Measurements from ENCODE around the gene C2CD4D. TPM values are rescaled to one million over a fixed set of nuclear protein-coding genes. Genes with fewer than 3 reads are reported as not detected.

The C2CD4D gene
- total RNA-seq, 1 donor from 2014 or later = 0.16 TPM

DNA sequence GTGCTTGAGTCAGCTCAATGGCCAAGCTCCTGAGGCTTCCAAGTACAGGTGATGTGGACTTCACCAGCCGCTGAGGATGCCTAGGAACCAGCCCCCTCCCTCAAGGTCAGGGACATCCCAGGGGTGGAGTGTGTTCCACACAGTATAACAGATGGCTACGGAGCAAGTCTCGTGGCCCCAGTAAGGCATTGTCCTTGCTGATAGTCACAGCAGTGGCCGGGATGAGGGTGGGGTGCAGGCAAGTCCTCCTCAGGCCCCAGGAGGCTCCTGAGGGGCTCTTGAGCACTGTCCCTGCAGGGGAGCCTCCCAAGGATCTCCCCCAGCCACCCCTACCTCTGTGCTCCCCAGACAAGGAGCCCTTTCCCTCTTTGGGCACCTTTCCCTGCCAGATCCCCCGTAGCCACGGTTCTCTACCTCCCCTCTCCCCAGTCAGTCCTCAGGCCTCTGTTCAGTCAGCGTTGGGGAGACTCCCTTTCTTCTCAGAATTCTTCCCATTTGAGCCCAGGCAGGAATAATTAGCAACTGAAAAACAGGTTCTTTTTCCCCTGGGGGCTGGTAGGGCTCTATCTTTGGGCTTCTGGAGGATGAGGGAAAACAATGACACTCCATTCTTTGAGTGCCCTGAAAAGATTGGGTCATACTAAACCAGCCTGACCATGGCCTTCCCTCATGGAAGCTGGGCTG, 21.0 kb upstream of the C2CD4D start:
- H4K20me1 ChIP-seq (ENCODE audit: insufficient read depth, low read length) = no peaks in the 10 kb centered on the region
- no peak overlapping the region for H3K27ac ChIP-seq (ENCODE audit: low read depth, low read length)
- peaks cover 3% of the 10 kb centered on the region for H3K27me3 ChIP-seq (ENCODE audit: insufficient read depth, low read length)
- no peaks in the 10 kb centered on the region for H3K36me3 ChIP-seq (ENCODE audit: insufficient read depth, low read length)
- no peak overlapping the region for H3K27ac Mint-ChIP-seq (ENCODE audit: unreplicated experiment)
- peaks cover 2% of the 10 kb centered on the region for H3K9me3 Mint-ChIP-seq (ENCODE audit: unreplicated experiment)
- no peaks in the 10 kb centered on the region for H3K9me3 ChIP-seq (ENCODE audit: insufficient read depth, low read depth, low read length)
- H3K4me1 Mint-ChIP-seq (ENCODE audit: low read depth, unreplicated experiment) = peaks cover 22% of the 10 kb centered on the region
- no peak overlapping the region for H3K4me3 Mint-ChIP-seq (ENCODE audit: unreplicated experiment)
- H3K4me3 ChIP-seq (ENCODE audit: insufficient read depth, low read depth, low read length) = no peak overlapping the region
- FAIRE-seq (no peak), DNase-seq (ENCODE audit: low read depth) (no peak)
- no peaks in the 10 kb centered on the region for H3K79me2 ChIP-seq (ENCODE audit: insufficient read depth, low read length)
- no peak overlapping the region for H2AFZ ChIP-seq (ENCODE audit: low read depth, low read length)
- peaks cover 25% of the 10 kb centered on the region for H3K27me3 Mint-ChIP-seq (ENCODE audit: low read depth, unreplicated experiment)
- TF ChIP-seq, protein P1, sequence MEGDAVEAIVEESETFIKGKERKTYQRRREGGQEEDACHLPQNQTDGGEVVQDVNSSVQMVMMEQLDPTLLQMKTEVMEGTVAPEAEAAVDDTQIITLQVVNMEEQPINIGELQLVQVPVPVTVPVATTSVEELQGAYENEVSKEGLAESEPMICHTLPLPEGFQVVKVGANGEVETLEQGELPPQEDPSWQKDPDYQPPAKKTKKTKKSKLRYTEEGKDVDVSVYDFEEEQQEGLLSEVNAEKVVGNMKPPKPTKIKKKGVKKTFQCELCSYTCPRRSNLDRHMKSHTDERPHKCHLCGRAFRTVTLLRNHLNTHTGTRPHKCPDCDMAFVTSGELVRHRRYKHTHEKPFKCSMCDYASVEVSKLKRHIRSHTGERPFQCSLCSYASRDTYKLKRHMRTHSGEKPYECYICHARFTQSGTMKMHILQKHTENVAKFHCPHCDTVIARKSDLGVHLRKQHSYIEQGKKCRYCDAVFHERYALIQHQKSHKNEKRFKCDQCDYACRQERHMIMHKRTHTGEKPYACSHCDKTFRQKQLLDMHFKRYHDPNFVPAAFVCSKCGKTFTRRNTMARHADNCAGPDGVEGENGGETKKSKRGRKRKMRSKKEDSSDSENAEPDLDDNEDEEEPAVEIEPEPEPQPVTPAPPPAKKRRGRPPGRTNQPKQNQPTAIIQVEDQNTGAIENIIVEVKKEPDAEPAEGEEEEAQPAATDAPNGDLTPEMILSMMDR (IDR thresholded peaks at IDR 0.05; ENCODE audit: insufficient read depth, low read depth, low read length) = no peak
- TF ChIP-seq EZH2 (IDR thresholded peaks at IDR 0.05; ENCODE audit: insufficient read depth, low read length) = no peak
- no peaks in the 10 kb centered on the region for H3K36me3 Mint-ChIP-seq (ENCODE audit: low read depth, unreplicated experiment)
- no peak overlapping the region for H3K9ac ChIP-seq (ENCODE audit: low read length)
- no peaks in the 10 kb centered on the region for H3K4me1 ChIP-seq (ENCODE audit: insufficient read depth, low read length)
- no peak overlapping the region for H3K4me2 ChIP-seq (ENCODE audit: low read length)

DNA sequence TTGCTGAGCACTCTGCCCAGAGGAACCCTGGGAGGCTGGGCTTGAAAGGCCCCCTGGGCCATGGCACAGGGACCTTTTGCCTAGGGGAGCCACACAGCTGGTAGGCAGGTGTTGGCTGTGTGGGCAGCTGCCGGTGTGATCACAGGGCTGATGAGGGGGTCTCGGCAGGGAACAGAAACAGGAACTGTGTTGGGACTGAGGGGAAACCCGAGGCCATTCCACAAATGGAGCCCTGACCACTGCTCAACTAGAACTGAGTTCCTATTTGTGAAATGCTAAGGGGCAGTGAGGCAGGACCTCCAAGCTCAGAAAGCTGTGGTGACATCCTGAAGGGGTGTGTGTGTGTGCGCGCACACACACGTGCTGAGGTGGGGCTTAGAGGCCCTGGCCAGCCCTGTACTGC, 20.3 kb upstream of the C2CD4D start:
- H3K79me2 ChIP-seq (ENCODE audit: insufficient read depth, low read length) = no peaks in the 10 kb centered on the region
- peaks cover 21% of the 10 kb centered on the region for H3K27me3 Mint-ChIP-seq (ENCODE audit: low read depth, unreplicated experiment)
- no peak overlapping the region for H3K4me3 ChIP-seq (ENCODE audit: insufficient read depth, low read depth, low read length)
- peaks cover 3% of the 10 kb centered on the region for H3K27me3 ChIP-seq (ENCODE audit: insufficient read depth, low read length)
- no peak overlapping the region for H3K27ac ChIP-seq (ENCODE audit: low read depth, low read length)
- no peak overlapping the region for H3K4me3 Mint-ChIP-seq (ENCODE audit: unreplicated experiment)
- no peak overlapping the region for H2AFZ ChIP-seq (ENCODE audit: low read depth, low read length)
- H3K27ac Mint-ChIP-seq (ENCODE audit: unreplicated experiment) = no peak overlapping the region
- no peaks in the 10 kb centered on the region for H3K4me1 ChIP-seq (ENCODE audit: insufficient read depth, low read length)
- H3K4me2 ChIP-seq (ENCODE audit: low read length) = no peak overlapping the region
- H3K9me3 ChIP-seq (ENCODE audit: insufficient read depth, low read depth, low read length) = no peaks in the 10 kb centered on the region
- no peaks in the 10 kb centered on the region for H4K20me1 ChIP-seq (ENCODE audit: insufficient read depth, low read length)
- H3K36me3 ChIP-seq (ENCODE audit: insufficient read depth, low read length) = no peaks in the 10 kb centered on the region
- FAIRE-seq (no peak), DNase-seq (ENCODE audit: low read depth) (no peak)
- no peaks in the 10 kb centered on the region for H3K36me3 Mint-ChIP-seq (ENCODE audit: low read depth, unreplicated experiment)
- peaks cover 2% of the 10 kb centered on the region for H3K9me3 Mint-ChIP-seq (ENCODE audit: unreplicated experiment)
- H3K9ac ChIP-seq (ENCODE audit: low read length) = no peak overlapping the region
- peaks cover 23% of the 10 kb centered on the region for H3K4me1 Mint-ChIP-seq (ENCODE audit: low read depth, unreplicated experiment)
- no peak for TF ChIP-seq EZH2 (IDR thresholded peaks at IDR 0.05; ENCODE audit: insufficient read depth, low read length)
- TF ChIP-seq, protein P1 (IDR thresholded peaks at IDR 0.05; ENCODE audit: insufficient read depth, low read depth, low read length) = no peak
